ENCODE data around the gene PIGU.

GRCh38 chr20:34632870-34633452 lies 43.9 kb downstream of the PIGU start:
- TF ChIP-seq ARHGAP35 (IDR thresholded peaks at IDR 0.05; ENCODE audit: partially characterized antibody) (no peak), ZNF780A (CRISPR knock-in tag; IDR thresholded peaks at IDR 0.05) (no peak), CBFB (CRISPR knock-in tag; IDR thresholded peaks at IDR 0.05) (no peak), RFX1 (IDR thresholded peaks at IDR 0.05) (no peak), NFIC (IDR thresholded peaks at IDR 0.05) (no peak), CTCF (IDR thresholded peaks at IDR 0.05 in 2 of 3, conservative IDR thresholded peaks at IDR 0.05 in 1 of 3; ENCODE audit: insufficient read depth in 2 of 3, low read depth in 1 of 3, low read length in 3 of 3) (no peak), RERE (CRISPR knock-in tag; IDR thresholded peaks at IDR 0.05; ENCODE audit: borderline replicate concordance) (no peak), CHD2 (IDR thresholded peaks at IDR 0.05; ENCODE audit: low read depth, low read length) (no peak), EZH2 (IDR thresholded peaks at IDR 0.05; ENCODE audit: borderline replicate concordance, low read depth, low read length) (no peak), TRIM28 (IDR thresholded peaks at IDR 0.05) (no peak), ZBTB8A (IDR thresholded peaks at IDR 0.05; ENCODE audit: partially characterized antibody) (no peak)

All from K562 (cell line).